Fibroblast of lung (primary cell): ENCODE data around the gene LSAMP.

ENCODE experiments used
- EZH2 ChIP-seq: IDR thresholded peaks from 2 replicates; pipeline ENCODE4 v1.5.1; 2012; ENCODE audit warnings: low read length, control low read depth, mild to moderate bottlenecking; ENCODE audit errors: missing control alignments
- TF ChIP-seq, protein P1 (sequence below), 2 donors: IDR thresholded peaks in 1 of 2; conservative IDR thresholded peaks in 1 of 2; 1 replicate in 1 of 2; 2 replicates in 1 of 2; pipeline ENCODE4 v1.5.1; 2011 to 2012; ENCODE audit warnings: low read length in 2 of 2, control low read depth in 1 of 2, inconsistent platforms in 1 of 2, low read depth in 1 of 2, mild to moderate bottlenecking in 1 of 2

DNA sequence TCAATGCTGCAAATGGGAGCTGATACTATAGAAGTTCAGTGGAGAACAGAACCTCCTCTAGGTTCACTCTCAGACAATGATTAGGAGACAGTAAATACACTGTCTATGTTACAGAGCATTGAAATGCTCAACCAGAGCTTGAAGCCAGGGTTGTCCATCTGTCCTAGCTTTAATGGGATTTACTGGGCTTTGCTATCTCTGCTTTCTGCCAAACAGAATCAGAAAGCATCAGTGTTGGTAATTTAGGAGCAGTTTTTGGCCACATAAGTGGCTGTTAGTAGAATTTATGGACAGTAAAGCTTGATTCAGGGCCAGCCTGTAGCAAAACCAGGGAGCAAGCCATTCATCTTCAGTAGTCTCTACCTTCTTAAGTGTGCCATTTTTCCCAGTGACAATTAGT is 396.3 kb downstream of the LSAMP start:
- TF ChIP-seq, protein P1, sequence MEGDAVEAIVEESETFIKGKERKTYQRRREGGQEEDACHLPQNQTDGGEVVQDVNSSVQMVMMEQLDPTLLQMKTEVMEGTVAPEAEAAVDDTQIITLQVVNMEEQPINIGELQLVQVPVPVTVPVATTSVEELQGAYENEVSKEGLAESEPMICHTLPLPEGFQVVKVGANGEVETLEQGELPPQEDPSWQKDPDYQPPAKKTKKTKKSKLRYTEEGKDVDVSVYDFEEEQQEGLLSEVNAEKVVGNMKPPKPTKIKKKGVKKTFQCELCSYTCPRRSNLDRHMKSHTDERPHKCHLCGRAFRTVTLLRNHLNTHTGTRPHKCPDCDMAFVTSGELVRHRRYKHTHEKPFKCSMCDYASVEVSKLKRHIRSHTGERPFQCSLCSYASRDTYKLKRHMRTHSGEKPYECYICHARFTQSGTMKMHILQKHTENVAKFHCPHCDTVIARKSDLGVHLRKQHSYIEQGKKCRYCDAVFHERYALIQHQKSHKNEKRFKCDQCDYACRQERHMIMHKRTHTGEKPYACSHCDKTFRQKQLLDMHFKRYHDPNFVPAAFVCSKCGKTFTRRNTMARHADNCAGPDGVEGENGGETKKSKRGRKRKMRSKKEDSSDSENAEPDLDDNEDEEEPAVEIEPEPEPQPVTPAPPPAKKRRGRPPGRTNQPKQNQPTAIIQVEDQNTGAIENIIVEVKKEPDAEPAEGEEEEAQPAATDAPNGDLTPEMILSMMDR (conservative IDR thresholded peaks at IDR 0.05 in 1 of 2, IDR thresholded peaks at IDR 0.05 in 1 of 2; ENCODE audit: low read depth in 1 of 2, low read length in 2 of 2), result no peak
- TF ChIP-seq EZH2, result no peak
